MM.1S (cell line): ENCODE results near the gene MCM3.

ENCODE experiments used
- CTCF ChIP-seq: fragments of 300-600 bp; sonication (generic); IDR thresholded peaks from 2 replicates; pipeline ENCODE4 v1.5.1; 2016; ENCODE audit warnings: antibody characterized with exemption, low read length, mixed read lengths
- EZH2phosphoT487 ChIP-seq: fragments of 300-600 bp; sonication (generic); IDR thresholded peaks from 2 replicates; pipeline ENCODE4 v1.6.1; 2018; ENCODE audit warnings: antibody characterized with exemption, low read length

DNA sequence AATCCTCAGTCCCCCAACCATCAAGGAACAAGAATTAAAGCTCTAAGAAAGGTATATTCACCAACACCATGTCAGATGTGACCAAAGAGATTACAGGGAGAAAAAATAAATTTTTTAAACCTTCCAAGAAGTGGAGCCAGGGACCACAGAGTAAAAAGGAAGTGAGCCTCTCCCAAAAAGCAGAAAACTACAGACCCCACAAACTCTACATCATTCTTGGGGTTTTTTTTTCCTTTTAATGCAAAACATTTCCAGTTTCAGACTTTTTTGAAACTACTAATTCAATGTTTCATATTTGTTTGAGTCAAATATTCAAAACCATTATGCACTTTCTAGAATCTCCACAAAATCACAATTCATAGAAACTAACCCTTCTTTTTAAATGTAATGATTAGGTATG is 33.4 kb downstream of the MCM3 start:
- TF ChIP-seq CTCF (no peak), EZH2phosphoT487 (no peak)
